Embryonic facial prominence (tissue), 1 donor: ENCODE results near the gene HTR3B.
A peak's percentile ranks its signal among the peaks of the same experiment; 100 is the strongest.
"Not testable (repeated sequence)": the region's sequence is repeated elsewhere in the genome, so short reads cannot be mapped to it uniquely, and the experiment has no call there.

Source experiments
- DNase-seq: peaks from one replicate; pipeline ENCODE4 v3.0.0-alpha.2; 2016; ENCODE audit errors: extremely low spot score

The HTR3B gene

GRCh38 chr11:113904379-113905101 is at the start of gene HTR3B:
Gene HTR3B, plus strand, starts transcription at chr11:113904796. Its CDS starts 138 bp downstream, at chr11:113904934.
- DNase-seq = no peak

- DNase-seq = no peak
Measured at GRCh38 chr11:113855803-113856202, 48.8 kb upstream of the HTR3B start.

GRCh38 chr11:113856966-113857759 is 47.4 kb upstream of the HTR3B start:
- DNase-seq = no peak

DNA sequence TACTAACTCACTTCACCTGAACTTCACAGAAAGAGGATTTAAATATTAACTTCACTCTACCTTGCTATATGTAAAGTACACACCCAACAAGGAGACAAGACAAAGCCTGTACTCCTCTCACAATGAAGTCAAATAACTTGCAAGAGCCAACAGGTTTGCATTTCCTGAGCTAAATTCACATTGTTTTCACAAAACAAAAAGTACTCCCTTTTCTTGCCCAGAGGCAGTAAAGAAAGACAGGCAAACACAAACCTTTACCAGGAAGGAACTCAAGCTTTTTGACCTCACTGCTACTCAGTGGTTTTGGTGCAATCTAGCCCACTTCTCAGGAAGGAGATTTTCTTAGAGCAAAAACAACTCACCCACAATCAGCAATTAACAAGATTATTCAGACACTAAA is 44.9 kb upstream of the HTR3B start:
- DNase-seq = no peak

DNA sequence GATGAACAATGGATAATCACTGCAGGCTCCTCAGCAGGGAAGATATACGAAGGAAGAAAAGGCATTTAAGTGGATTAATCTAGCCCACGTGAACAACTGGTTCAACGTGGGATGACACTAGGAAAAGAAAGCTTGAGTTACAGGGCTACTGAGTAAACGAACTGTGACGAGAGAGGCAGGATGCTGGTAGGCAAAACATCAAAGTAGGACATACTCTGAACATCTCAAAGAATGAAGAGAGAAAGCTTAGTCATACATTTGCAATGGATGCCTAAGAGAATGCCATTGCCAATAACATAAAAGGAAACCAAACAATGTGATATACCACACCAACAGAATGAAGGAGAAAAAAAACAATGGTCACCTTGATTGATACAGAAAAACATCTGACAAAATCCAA is 42.2 kb upstream of the HTR3B start:
- no peak for DNase-seq

DNA sequence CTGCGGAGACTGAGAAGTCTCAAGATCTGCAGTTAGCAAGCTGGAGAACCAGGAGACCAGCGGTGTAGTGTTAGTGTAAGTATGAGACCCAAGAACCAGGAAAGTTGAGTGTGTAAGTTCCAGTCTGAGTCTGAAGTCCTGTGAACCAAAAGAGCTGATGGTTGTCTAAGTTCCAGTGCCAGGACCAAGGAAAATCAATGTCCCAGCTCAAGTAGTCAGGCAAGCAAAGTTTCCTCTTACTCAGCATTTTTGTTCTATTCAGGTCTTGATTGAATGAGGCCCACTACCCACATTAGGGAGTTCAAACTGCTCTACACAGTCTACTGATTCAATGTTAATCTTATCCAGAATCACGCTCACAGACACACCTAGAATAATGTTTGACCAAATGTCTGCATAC is 40.2 kb upstream of the HTR3B start:
- DNase-seq = no peak

DNA sequence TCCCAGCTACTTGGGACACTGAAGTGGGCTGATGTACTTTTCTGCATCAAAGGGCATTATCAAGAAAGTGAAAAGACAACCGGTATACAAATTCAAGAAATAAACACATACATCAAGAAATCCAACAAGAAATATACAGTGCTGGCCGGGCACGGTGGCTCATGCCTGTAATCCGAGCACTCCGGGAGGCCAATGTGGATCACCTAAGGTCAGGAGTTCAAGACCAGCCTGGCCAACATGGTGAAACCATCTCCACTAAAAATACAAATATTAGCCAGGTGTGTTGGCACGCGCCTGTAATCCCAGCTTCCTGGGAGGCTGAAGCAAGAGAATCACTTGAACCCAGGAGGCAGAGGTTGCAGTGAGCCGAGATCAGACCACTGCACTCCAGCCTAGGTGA is 38.7 kb upstream of the HTR3B start:
- no peak for DNase-seq

DNA sequence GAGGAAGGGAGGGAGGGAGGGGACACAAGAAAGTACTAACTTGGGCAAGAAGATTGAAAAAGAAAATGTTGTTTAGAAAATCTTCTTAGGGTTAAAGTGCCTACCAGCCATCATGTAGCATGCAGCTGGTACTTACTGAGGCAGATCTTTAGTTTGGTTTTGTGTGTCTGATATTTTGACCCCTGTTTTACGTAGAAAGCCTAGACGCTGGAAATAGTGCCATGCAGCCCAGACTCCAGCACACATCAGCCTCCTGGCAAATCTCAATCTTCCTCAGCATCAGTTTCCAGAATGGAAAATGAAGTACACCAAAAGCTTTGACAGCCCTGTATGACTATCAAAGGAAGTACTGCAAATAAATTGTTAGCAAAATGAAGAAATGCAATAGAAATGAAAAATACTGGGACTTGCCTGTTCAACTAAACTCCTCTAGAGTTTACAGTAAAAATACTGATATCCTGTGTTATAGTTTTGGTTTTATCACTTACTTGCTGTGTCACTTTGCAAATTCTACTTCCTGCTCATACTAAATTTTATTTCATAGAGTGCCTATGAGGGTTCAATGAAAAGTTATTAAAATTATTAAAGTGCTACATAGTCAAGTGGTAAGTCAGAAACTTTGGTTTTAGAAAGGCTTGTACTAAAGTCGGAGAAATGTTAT is 36.6 kb upstream of the HTR3B start:
- no peak for DNase-seq

DNA sequence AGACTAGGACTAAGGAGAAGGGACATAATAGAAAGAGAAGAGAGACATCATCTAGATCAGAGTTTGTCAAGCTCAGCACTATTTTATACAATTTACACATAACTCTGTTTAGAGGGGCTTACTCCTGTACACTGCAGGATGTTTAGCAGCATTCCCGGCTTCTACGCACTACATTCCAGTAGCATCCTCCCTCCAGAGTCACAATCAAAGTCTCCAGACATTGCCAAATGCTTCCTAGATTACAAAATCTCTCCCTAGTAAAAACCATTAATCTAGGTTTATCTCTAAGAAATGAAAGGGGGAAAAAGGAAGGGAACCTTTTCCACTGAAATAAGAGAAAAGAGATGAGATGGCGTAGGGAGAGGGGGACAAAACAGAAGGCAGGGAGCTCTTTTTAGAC is 33.3 kb upstream of the HTR3B start:
- no peak for DNase-seq

GRCh38 chr11:113873236-113873626 is 31.4 kb upstream of the HTR3B start:
- DNase-seq = no peak

GRCh38 chr11:113874096-113874495 is 30.5 kb upstream of the HTR3B start:
- no peak for DNase-seq

DNA sequence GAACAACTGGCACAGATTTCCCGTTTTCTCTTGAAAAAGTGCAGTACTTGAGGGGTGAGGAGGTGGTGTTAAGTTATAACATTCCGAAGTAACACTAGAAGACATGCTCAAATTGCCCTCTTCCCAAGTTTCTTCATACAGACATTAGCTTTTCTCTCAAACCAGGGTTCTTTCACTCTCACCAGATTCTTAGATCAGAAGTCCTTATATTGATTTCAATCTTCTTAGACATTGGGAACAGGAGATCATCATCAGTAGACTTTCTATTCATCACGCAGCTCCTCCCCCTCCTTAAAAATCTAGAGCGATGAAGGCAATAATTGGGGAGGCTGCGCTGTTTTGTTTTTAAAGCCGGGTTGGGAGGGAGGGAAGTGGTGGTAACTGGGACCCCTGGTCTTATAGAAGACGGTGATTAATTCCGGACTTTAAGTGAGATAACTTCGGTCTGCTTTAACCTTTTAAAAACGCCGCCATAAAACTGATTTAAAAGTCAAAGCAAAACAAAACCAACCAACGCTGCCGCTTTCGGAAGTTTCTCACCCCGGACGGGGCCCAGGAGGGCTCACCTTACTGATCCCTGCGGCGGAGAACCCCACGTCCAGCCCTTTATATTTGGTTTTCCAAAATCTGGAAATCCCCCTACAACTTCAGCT is 29.9 kb upstream of the HTR3B start:
- no peak for DNase-seq

DNA sequence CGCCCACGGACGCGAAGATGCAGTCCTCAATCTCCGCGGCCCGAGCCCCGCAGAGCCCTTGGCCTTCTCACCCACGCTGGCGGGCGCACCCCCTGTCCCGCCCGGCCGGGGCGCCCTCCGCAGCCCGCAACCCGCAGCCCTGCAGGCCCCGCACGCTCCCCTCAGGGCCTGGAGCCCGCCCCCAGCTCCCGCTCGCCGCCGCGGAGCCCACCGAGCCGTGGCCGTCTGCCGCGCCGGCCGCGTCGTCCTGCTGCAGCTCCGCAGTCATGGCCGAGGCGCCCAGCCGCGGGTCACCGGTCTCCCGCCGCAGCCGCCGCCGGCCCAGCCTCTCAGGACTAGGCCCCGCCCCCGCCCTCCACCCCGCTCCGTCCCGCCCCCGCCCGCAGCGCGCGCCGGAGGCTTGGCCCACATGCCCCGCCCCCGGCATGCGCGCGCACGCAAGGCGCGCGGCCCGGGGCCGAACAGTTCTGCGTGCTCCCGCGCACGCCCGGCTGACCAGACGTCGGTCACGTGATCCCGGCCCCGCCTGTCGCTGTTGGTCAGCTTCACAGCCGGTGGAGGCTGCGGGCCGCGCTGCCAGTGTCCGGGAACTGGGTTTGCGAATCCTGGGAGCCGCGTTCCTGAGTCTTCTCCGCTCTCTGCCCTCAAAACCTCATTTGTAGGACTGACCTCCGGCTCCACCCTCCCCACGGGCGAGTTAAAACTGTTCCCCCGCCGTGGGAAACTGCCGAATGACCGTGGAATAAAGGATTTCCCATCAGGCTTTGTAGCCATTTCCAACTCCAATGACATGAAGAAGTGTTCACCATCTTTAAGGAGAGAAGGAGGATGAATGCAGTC is 29.1 kb upstream of the HTR3B start, which contains the start of gene USP28:
Gene USP28 (minus strand): TSS at position 339 of the 840 bp plus-strand sequence. CDS start 71 bp downstream, at position 268.
- peak; percentile 79 for DNase-seq

GRCh38 chr11:113876074-113876797 is 28.4 kb upstream of the HTR3B start:
- no peak for DNase-seq

GRCh38 chr11:113876798-113877669 is 27.6 kb upstream of the HTR3B start:
- DNase-seq = no peak

DNA sequence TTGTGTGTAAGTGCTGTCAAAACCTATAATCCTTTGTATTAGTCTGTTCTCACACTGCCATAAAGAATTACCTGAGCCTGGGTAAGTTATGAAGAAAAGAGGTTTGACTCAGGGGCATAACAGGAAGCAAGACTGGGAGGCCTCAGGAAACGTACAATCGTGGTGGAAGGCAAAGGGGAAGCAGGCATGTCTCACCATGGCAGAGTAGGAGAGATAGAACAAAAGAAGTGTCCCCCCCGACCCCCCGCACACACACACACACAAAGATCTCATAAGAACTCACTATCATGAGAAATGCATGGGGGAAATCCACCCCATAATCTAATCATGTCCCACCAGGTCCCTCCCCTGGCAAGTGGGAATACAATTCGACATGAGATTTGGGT is 26.9 kb upstream of the HTR3B start:
- DNase-seq = no peak

- DNase-seq = not testable (repeated sequence)
Measured at GRCh38 chr11:113879446-113879845, 25.1 kb upstream of the HTR3B start.

DNA sequence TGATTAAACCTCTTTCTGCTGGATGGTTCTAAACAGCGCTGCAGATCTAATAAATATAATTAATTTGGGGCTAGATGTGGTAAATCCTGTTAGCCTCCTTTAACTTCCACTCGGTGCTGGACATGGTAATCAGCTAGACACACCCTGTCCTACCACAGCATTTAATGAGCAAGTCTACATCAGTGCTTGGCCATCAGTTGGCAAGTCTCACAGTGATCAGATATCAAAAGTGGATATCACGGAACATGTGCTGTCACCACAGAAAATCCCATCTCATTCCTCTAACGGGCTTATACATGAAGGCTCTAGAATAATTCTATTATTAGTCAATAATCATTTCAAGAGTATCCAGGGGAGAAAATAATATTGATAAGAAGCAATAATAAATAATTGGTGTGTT is 23.6 kb upstream of the HTR3B start:
- no peak for DNase-seq

DNA sequence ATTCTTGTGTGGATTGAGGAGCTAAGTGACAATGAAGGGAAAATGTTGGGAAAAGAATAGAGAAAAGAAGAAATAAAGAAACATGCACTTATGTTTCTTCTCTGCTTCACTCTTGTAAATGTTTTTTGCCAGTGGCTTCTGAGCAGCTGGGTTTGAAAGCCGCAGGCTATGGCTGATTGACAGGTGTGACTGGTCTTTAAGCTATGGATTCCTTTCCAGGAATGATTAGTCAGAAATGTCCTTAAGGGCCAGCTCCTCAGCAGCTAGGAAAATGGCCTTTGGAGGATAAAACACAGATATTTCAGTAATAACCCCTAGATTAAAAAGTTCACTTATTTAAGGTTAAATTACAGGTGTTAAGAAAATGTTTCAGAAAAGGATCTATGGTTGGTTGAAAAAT is 22.7 kb upstream of the HTR3B start:
- DNase-seq = no peak
